ENCODE data around the gene VWA7. TPM values are rescaled to one million over a fixed set of nuclear protein-coding genes. Genes with fewer than 3 reads are reported as not detected.

The VWA7 gene
- total RNA-seq, 1 donor, result 0.36 TPM

DNA sequence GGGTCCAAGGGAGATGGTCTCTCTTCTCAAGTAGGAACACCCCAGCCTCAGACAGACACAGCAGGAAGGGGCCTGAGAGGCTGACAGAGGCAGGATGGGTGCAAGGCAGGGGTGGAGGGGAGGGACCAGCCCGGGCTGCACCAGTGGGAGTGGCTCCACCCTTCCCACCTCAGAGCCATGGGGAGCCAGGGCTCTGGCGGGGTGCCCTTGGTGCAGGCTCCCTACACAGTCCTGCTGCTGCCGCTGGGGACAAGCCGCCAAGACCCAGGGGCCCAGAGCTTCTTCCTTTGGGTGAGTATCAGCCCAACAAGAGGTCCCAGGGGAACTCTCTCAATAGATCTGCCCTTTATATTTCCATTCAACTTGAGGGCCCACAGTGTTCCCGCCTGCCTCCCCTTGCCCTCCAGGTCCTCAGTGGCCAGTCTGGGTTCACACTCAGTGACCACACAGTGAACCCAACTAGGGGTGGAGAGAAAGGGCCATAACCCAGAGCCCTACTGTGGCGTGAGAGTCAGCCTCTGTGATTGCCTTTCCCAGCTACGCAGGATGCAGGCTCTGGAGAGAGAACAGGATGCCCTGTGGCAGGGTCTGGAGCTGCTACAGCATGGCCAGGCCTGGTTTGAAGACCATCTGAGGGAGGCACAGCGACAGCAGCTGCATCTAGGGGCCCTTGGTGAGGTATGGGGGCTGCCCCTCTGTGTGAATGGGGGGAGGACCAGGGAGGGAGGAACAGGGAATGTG, 14.1 kb downstream of the VWA7 start:
- H3K4me1 ChIP-seq (ENCODE audit: insufficient read depth, low read length), result peaks cover 4% of the 10 kb centered on the region
- peak overlapping the region; percentile 1 for H2AFZ ChIP-seq (ENCODE audit: low read length)
- no peaks in the 10 kb centered on the region for H3K27me3 ChIP-seq (ENCODE audit: insufficient read depth, low read length)
- peaks cover 25% of the 10 kb centered on the region for H3K36me3 ChIP-seq (ENCODE audit: insufficient read depth, low read length)
- TF ChIP-seq, protein P1, sequence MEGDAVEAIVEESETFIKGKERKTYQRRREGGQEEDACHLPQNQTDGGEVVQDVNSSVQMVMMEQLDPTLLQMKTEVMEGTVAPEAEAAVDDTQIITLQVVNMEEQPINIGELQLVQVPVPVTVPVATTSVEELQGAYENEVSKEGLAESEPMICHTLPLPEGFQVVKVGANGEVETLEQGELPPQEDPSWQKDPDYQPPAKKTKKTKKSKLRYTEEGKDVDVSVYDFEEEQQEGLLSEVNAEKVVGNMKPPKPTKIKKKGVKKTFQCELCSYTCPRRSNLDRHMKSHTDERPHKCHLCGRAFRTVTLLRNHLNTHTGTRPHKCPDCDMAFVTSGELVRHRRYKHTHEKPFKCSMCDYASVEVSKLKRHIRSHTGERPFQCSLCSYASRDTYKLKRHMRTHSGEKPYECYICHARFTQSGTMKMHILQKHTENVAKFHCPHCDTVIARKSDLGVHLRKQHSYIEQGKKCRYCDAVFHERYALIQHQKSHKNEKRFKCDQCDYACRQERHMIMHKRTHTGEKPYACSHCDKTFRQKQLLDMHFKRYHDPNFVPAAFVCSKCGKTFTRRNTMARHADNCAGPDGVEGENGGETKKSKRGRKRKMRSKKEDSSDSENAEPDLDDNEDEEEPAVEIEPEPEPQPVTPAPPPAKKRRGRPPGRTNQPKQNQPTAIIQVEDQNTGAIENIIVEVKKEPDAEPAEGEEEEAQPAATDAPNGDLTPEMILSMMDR (IDR thresholded peaks at IDR 0.05; ENCODE audit: extremely low read depth, low read depth, low read length), result no peak
- no peak overlapping the region for H3K27ac ChIP-seq (ENCODE audit: low read depth, low read length)
- DNase-seq (ENCODE audit: insufficient read length, low spot score, missing footprints), result peak; percentile 76
- no peak overlapping the region for H3K4me3 ChIP-seq (ENCODE audit: insufficient read depth, low read length)
- H4K20me1 ChIP-seq (ENCODE audit: insufficient read depth, low read length), result no peaks in the 10 kb centered on the region
- no peaks in the 10 kb centered on the region for H3K9me3 ChIP-seq (ENCODE audit: low read depth, low read length)
- no peaks in the 10 kb centered on the region for H3K79me2 ChIP-seq (ENCODE audit: insufficient read depth, low read length)
- no peak overlapping the region for H3K4me2 ChIP-seq (ENCODE audit: insufficient read depth, low read length)

DNA sequence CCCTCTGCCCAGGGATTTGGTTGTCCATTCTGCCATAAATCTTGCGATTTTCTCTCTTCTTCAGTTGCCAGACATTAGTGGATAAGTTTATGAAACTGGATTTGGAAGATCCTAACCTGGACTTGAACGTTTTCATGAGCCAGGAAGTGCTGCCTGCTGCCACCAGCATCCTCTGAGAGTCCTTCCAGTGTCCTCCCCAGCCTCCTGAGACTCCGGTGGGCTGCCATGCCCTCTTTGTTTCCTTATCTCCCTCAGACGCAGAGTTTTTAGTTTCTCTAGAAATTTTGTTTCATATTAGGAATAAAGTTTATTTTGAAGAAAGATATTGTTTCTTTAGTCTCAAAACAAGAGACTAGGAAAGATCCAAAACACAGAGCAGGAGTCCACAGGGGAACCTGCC, 14.8 kb downstream of the VWA7 start, which contains the start of gene SAPCD1:
Gene SAPCD1 (plus strand): TSS at position 301 of the 400 bp plus-strand sequence. CDS start 399 bp downstream, outside the sequence.
- Histone ChIP-seq H4K20me1 (ENCODE audit: insufficient read depth, low read length) (no peaks in the 10 kb centered on the region), H3K27me3 (ENCODE audit: insufficient read depth, low read length) (no peaks in the 10 kb centered on the region), H3K4me2 (ENCODE audit: insufficient read depth, low read length) (no peak within 1 kb of the TSS), H2AFZ (ENCODE audit: low read length) (peak within 1 kb of the TSS; percentile 1), H3K79me2 (ENCODE audit: insufficient read depth, low read length) (no peaks in the 10 kb centered on the region), H3K27ac (ENCODE audit: low read depth, low read length) (no peak within 1 kb of the TSS), H3K4me1 (ENCODE audit: insufficient read depth, low read length) (peaks cover 4% of the 10 kb centered on the region), H3K4me3 (ENCODE audit: insufficient read depth, low read length) (no peak within 1 kb of the TSS), H3K36me3 (ENCODE audit: insufficient read depth, low read length) (peaks cover 25% of the 10 kb centered on the region), H3K9me3 (ENCODE audit: low read depth, low read length) (no peaks in the 10 kb centered on the region)
- peak; percentile 1 for DNase-seq (ENCODE audit: insufficient read length, low spot score, missing footprints)
- TF ChIP-seq, protein P1 (IDR thresholded peaks at IDR 0.05; ENCODE audit: extremely low read depth, low read depth, low read length), result no peak

DNA sequence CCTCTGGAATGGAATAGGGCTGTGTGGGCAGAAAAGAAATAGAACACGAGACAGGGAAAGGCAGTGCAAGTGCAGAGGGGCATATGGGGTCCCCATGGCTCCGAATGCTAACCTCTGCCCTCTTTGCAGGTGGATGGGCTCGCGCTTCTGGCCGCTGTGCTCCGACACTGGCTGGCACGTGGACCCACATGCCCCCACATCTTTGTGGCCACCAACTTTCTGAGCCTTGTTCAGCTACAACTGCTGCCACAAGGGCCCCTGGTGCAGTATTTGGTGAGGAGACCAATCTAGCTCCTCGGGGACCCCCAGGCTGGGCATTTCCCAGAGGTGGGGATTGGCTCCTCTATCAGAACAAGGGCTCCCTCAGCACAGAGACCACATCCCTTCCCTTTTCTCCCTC, 15.8 kb downstream of the VWA7 start:
- DNase-seq (ENCODE audit: insufficient read length, low spot score, missing footprints), result peak; percentile 46
- Histone ChIP-seq H3K36me3 (ENCODE audit: insufficient read depth, low read length) (peaks cover 25% of the 10 kb centered on the region), H3K27me3 (ENCODE audit: insufficient read depth, low read length) (no peaks in the 10 kb centered on the region), H3K9me3 (ENCODE audit: low read depth, low read length) (no peaks in the 10 kb centered on the region), H3K4me3 (ENCODE audit: insufficient read depth, low read length) (no peak overlapping the region), H3K27ac (ENCODE audit: low read depth, low read length) (no peak overlapping the region), H2AFZ (ENCODE audit: low read length) (no peak overlapping the region), H3K4me2 (ENCODE audit: insufficient read depth, low read length) (no peak overlapping the region), H3K4me1 (ENCODE audit: insufficient read depth, low read length) (peaks cover 1% of the 10 kb centered on the region), H4K20me1 (ENCODE audit: insufficient read depth, low read length) (no peaks in the 10 kb centered on the region), H3K79me2 (ENCODE audit: insufficient read depth, low read length) (no peaks in the 10 kb centered on the region)
- TF ChIP-seq, protein P1 (IDR thresholded peaks at IDR 0.05; ENCODE audit: extremely low read depth, low read depth, low read length), result no peak

DNA sequence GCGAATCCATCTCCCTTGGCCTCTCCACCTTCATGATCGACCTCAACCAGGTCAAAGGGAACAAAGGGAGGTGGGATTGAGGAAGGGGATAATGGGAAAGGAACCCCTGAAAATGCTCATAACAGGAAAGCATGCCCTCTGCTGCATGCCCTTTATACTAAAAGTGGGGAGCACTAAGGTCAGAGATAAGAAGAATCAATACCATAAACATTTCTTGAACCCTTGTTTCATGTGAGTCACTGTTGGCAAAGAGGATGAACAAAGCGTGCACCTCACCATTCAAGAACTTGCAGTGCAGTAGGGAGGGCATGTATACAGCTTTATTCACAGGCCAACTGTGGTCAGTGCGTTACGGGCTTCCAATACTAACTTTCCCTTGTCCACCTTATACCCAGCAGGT, 16.3 kb downstream of the VWA7 start:
- Histone ChIP-seq H3K4me1 (ENCODE audit: insufficient read depth, low read length) (no peaks in the 10 kb centered on the region), H3K79me2 (ENCODE audit: insufficient read depth, low read length) (no peaks in the 10 kb centered on the region), H3K4me2 (ENCODE audit: insufficient read depth, low read length) (no peak overlapping the region), H2AFZ (ENCODE audit: low read length) (no peak overlapping the region), H3K36me3 (ENCODE audit: insufficient read depth, low read length) (peaks cover 25% of the 10 kb centered on the region), H3K9me3 (ENCODE audit: low read depth, low read length) (no peaks in the 10 kb centered on the region), H4K20me1 (ENCODE audit: insufficient read depth, low read length) (no peaks in the 10 kb centered on the region), H3K4me3 (ENCODE audit: insufficient read depth, low read length) (no peak overlapping the region), H3K27me3 (ENCODE audit: insufficient read depth, low read length) (no peaks in the 10 kb centered on the region), H3K27ac (ENCODE audit: low read depth, low read length) (no peak overlapping the region)
- TF ChIP-seq, protein P1 (IDR thresholded peaks at IDR 0.05; ENCODE audit: extremely low read depth, low read depth, low read length), result no peak
- DNase-seq (ENCODE audit: insufficient read length, low spot score, missing footprints), result peak; percentile 18

Data from osteoblast (primary cell).